Measurements from ENCODE around the gene VTI1A.

DNA sequence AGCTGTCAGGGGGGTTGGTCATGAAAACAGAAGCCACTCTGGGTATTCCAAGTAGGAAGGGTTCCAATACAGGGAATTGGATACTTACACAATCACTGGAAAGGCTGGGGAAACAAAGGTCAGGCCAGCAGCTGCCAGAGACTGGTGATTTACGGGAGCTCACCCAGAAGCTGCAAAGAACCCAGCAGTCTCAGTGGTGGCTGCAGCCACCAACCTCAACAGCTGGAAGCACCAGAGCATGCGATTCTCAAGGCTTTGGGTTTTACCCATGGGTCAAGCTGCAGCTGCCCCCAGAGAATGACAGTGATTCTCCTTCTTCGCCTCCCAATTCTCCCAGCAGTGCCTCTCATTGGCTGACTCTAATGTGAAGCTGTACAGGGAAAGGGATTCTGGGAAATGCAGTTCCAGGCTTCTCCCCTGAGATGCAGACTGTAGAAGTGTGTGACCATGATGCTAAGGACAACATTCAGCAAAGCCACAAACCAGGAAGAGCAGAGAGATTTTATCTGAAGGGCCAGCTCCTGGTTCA lies 395.9 kb downstream of the VTI1A start:
- TF ChIP-seq POLR2A (IDR thresholded peaks at IDR 0.05) (no peak), CTCF (IDR thresholded peaks at IDR 0.05) (no peak)

Measured in adrenal gland (tissue), 5 donors.